HepG2 (cell line): ENCODE data around the gene ASB4. TPM values are rescaled to one million over a fixed set of nuclear protein-coding genes. Genes with fewer than 3 reads are reported as not detected.

ENCODE experiments used
- ARNTL ChIP-seq: sonication (generic); formaldehyde crosslinking; IDR thresholded peaks from 2 replicates; pipeline ENCODE4 v1.4.0; 2020; ENCODE audit warnings: mild to moderate bottlenecking, missing genetic modification reagents
- CCDC6 ChIP-seq: sonication (generic); formaldehyde crosslinking; IDR thresholded peaks from 2 replicates; pipeline ENCODE4 v1.8.1; 2022; ENCODE audit warnings: mild to moderate bottlenecking, missing genetic modification reagents, moderate library complexity
- CHD4 ChIP-seq: fragments of 200-600 bp; sonication (generic); IDR thresholded peaks from 2 replicates; pipeline ENCODE4 v1.7.0; 2017; ENCODE audit warnings: mild to moderate bottlenecking, low read length, borderline replicate concordance
- FLYWCH1 ChIP-seq: sonication (generic); formaldehyde crosslinking; IDR thresholded peaks from 2 replicates; pipeline ENCODE4 v1.8.1; 2023; ENCODE audit warnings: mild to moderate bottlenecking, missing genetic modification reagents
- GABPA ChIP-seq, 2 experiments: IDR thresholded peaks; 2 replicates each; pipeline ENCODE4 v1.6.1; 2011 to 2016; ENCODE audit warnings: low read depth in 2 of 2, low read length in 1 of 2, missing biosample characterization in 1 of 2, missing genetic modification characterization in 1 of 2
- HOXA5 ChIP-seq: sonication (generic); formaldehyde crosslinking; IDR thresholded peaks from 2 replicates; pipeline ENCODE4 v1.4.0; 2020; ENCODE audit warnings: missing genetic modification reagents
- MAFF ChIP-seq: IDR thresholded peaks from 2 replicates; pipeline ENCODE4 v1.6.1; 2011; ENCODE audit warnings: low read depth, low read length, improper control_type of control experiment
- NONO ChIP-seq, 2 experiments: fragments of 450-650 bp in 1 of 2; sonication (generic) in 1 of 2; formaldehyde crosslinking in 1 of 2; IDR thresholded peaks in 1 of 2; conservative IDR thresholded peaks in 1 of 2; 2 replicates each; pipeline versions ENCODE4 v1.6.1 to v1.8.0; 2017 to 2022; ENCODE audit warnings: mild to moderate bottlenecking in 1 of 2, missing genetic modification reagents in 1 of 2, moderate library complexity in 1 of 2
- NR1H2 ChIP-seq: sonication (generic); formaldehyde crosslinking; IDR thresholded peaks from 2 replicates; pipeline ENCODE4 v1.8.1; 2022; ENCODE audit warnings: low read depth, missing genetic modification reagents, borderline replicate concordance
- PHF8 ChIP-seq: sonication (generic); formaldehyde crosslinking; IDR thresholded peaks from 2 replicates; pipeline ENCODE4 v1.5.0; 2020; ENCODE audit warnings: missing genetic modification reagents
- RBM22 ChIP-seq: fragments of 200-400 bp; formaldehyde crosslinking; optimal IDR thresholded peaks from 2 replicates; pipeline ENCODE3; 2017; ENCODE audit warnings: mild to moderate bottlenecking, low read length, moderate library complexity
- RFX1 ChIP-seq: fragments of 450-650 bp; IDR thresholded peaks from 2 replicates; pipeline ENCODE4 v1.6.1; 2017
- SOX13 ChIP-seq, 3 experiments: fragments of 450-650 bp in 1 of 3; sonication (generic) in 1 of 3; formaldehyde crosslinking in 1 of 3; IDR thresholded peaks in 2 of 3; conservative IDR thresholded peaks in 1 of 3; 2 replicates each; pipeline versions ENCODE4 v1.5.0 to v1.6.1; 2016 to 2020; ENCODE audit warnings: antibody characterized with exemption in 1 of 3, mild to moderate bottlenecking in 1 of 3, missing compliant biosample characterization in 1 of 3, missing genetic modification reagents in 1 of 3, moderate library complexity in 1 of 3
- SOX6 ChIP-seq, 2 experiments: fragments of 450-650 bp in 1 of 2; sonication (generic) in 1 of 2; formaldehyde crosslinking in 1 of 2; IDR thresholded peaks; 2 replicates each; pipeline versions ENCODE4 v1.4.0 to v1.6.1; 2017 to 2020; ENCODE audit warnings: antibody characterized with exemption in 1 of 2, mild to moderate bottlenecking in 1 of 2, missing genetic modification reagents in 1 of 2
- STAG1 ChIP-seq: sonication (generic); formaldehyde crosslinking; IDR thresholded peaks from 2 replicates; pipeline ENCODE4 v1.4.0; 2020; ENCODE audit warnings: missing genetic modification reagents
- TCF12 ChIP-seq, 2 experiments: fragments of 450-650 bp in 1 of 2; sonication (generic) in 1 of 2; formaldehyde crosslinking in 1 of 2; IDR thresholded peaks; 2 replicates each; pipeline versions ENCODE4 v1.6.1 to v1.8.0; 2017 to 2022; ENCODE audit warnings: antibody characterized with exemption in 1 of 2, mild to moderate bottlenecking in 1 of 2, missing genetic modification reagents in 1 of 2, moderate library complexity in 1 of 2
- TCF7 ChIP-seq: sonication (generic); IDR thresholded peaks from 2 replicates; pipeline ENCODE4 v1.6.1; 2016; ENCODE audit warnings: antibody characterized with exemption, low read depth
- XBP1 ChIP-seq: sonication (generic); formaldehyde crosslinking; IDR thresholded peaks from 2 replicates; pipeline ENCODE4 v1.5.0; 2020; ENCODE audit warnings: missing genetic modification reagents
- YY1 ChIP-seq: IDR thresholded peaks from 2 replicates; pipeline ENCODE4 v1.6.1; 2011; ENCODE audit warnings: low read length, low read depth, moderate library complexity, mild to moderate bottlenecking; ENCODE audit not compliant: insufficient read depth, insufficient replicate concordance
- ZKSCAN5 ChIP-seq: sonication (generic); formaldehyde crosslinking; IDR thresholded peaks from 2 replicates; pipeline ENCODE4 v1.5.1; 2020; ENCODE audit warnings: mild to moderate bottlenecking, missing genetic modification reagents
- ZMYM4 ChIP-seq: sonication (generic); formaldehyde crosslinking; IDR thresholded peaks from 2 replicates; pipeline ENCODE4 v1.8.1; 2023; ENCODE audit warnings: mild to moderate bottlenecking, missing genetic modification reagents
- ZNF337 ChIP-seq: sonication (generic); formaldehyde crosslinking; IDR thresholded peaks from 2 replicates; pipeline ENCODE4 v1.5.1; 2020; ENCODE audit warnings: missing genetic modification reagents, low read depth, mild to moderate bottlenecking, borderline replicate concordance
- ZNF556 ChIP-seq: sonication (generic); formaldehyde crosslinking; IDR thresholded peaks from 2 replicates; pipeline ENCODE4 v1.4.0; 2020; ENCODE audit warnings: mild to moderate bottlenecking, missing genetic modification reagents, borderline replicate concordance
- ZNF615 ChIP-seq: sonication (generic); formaldehyde crosslinking; IDR thresholded peaks from 2 replicates; pipeline ENCODE4 v1.5.0; 2020; ENCODE audit warnings: mild to moderate bottlenecking, missing genetic modification reagents, borderline replicate concordance
- polyA plus RNA-seq, 8 experiments: library from polyadenylated mRNA; depleted of rRNA in 3 of 8; stranded (reverse) in 7 of 8; unstranded in 1 of 8; fragments of >200 nt; fragmentation: Illumina TruSeq in 4 of 8; extraction: Trizol in 4 of 8; gene quantifications; 2 replicates each; pipeline versions ENCODE4 v1.2.1 to v1.2.3, GENCODE V29; 2011 to 2016; ENCODE audit warnings: low read depth in 4 of 8, missing spikeins in 1 of 8, mixed read lengths in 1 of 8; ENCODE audit not compliant: insufficient read depth in 1 of 8
- total RNA-seq, 5 experiments: library from RNA; depleted of rRNA; stranded (reverse); fragments of >200 nt; fragmentation: Illumina TruSeq; extraction: Trizol; gene quantifications; 2 replicates each; pipeline ENCODE4 v1.2.3, GENCODE V29; 2016; ENCODE audit warnings: low read depth in 1 of 5
- TF ChIP-seq, protein P1 (sequence below): sonication (generic); formaldehyde crosslinking; IDR thresholded peaks from 2 replicates; pipeline ENCODE4 v1.5.0; 2020; ENCODE audit warnings: mild to moderate bottlenecking, missing genetic modification reagents, moderate library complexity
- TF ChIP-seq, protein P2 (sequence below): sonication (generic); formaldehyde crosslinking; IDR thresholded peaks from 2 replicates; pipeline ENCODE4 v1.8.0; 2022; ENCODE audit warnings: missing genetic modification reagents, low read depth, mild to moderate bottlenecking, borderline replicate concordance

Gene ASB4
- total and polyA plus RNA-seq, 2 of the 13 experiments (the other 11 are each of a cell fraction or from before 2014, with no cell fraction given): 1.1 to 4.0 TPM

DNA sequence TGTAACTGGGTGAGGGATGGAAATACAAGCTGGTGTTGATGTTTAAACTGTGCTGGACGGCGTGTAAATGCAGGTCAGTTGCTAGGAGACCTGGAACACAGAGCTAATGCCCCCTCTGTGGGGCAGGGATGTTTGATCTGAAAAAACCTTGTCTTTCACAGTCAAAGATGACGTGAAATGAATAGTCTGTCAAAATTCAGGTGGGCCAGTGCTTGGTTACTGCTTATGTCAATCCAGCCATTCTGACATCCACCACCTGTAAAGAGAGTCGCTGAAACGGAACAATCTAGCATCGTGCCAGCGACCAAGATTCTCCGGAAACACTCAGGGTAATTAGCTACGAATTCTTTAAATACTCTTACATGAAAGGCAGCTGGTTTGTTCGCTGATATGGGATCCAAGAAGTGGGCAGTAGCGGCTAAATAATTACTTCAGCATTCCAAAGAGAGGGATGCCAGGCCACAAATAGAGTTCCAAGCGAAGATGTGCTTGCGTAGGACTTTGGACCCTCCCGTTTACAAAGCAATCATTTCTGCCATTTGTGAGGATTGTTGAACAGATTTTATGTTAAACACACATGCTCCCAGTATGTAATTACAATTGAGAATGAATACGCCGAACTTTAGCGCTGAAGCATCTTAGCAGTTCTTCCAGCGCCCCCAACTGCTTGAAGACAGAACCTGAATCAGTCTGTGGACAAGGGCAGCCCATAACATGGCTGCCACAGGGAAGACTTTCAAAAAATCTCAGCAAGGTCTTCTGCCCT lies 7.3 kb upstream of the ASB4 start (continued):
- TF ChIP-seq ZNF337 (CRISPR knock-in tag): no peak
- peak; percentile 20 for TF ChIP-seq PHF8
- TF ChIP-seq RFX1: peak; percentile 70
- TF ChIP-seq ZKSCAN5 (CRISPR knock-in tag): no peak
- TF ChIP-seq TCF12 (IDR thresholded peaks at IDR 0.05): no peak
- TF ChIP-seq TCF12 (CRISPR knock-in tag; IDR thresholded peaks at IDR 0.05): no peak
- TF ChIP-seq HOXA5 (CRISPR knock-in tag): no peak
- TF ChIP-seq, protein P1, sequence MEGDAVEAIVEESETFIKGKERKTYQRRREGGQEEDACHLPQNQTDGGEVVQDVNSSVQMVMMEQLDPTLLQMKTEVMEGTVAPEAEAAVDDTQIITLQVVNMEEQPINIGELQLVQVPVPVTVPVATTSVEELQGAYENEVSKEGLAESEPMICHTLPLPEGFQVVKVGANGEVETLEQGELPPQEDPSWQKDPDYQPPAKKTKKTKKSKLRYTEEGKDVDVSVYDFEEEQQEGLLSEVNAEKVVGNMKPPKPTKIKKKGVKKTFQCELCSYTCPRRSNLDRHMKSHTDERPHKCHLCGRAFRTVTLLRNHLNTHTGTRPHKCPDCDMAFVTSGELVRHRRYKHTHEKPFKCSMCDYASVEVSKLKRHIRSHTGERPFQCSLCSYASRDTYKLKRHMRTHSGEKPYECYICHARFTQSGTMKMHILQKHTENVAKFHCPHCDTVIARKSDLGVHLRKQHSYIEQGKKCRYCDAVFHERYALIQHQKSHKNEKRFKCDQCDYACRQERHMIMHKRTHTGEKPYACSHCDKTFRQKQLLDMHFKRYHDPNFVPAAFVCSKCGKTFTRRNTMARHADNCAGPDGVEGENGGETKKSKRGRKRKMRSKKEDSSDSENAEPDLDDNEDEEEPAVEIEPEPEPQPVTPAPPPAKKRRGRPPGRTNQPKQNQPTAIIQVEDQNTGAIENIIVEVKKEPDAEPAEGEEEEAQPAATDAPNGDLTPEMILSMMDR: peak; percentile 85
- no peak for TF ChIP-seq MAFF
- TF ChIP-seq STAG1 (CRISPR knock-in tag): peak; percentile 89
- no peak for TF ChIP-seq XBP1 (CRISPR knock-in tag)
- TF ChIP-seq ZNF615 (CRISPR knock-in tag): peak; percentile 35; the same call in 1 of the 2 replicates
- TF ChIP-seq NR1H2 (CRISPR knock-in tag): no peak
- TF ChIP-seq YY1: peak; percentile 80
- TF ChIP-seq TCF7: no peak
- TF ChIP-seq ARNTL: no peak
- no peak for TF ChIP-seq FLYWCH1
- no peak for TF ChIP-seq GABPA (IDR thresholded peaks at IDR 0.05; ENCODE audit: low read depth, low read length)
- 0 out of 2 replicates have a peak, but pooled peaks have one; percentile 5 for TF ChIP-seq GABPA (CRISPR knock-in tag; IDR thresholded peaks at IDR 0.05; ENCODE audit: low read depth)
- TF ChIP-seq ZMYM4 (CRISPR knock-in tag): peak; percentile 65
- no peak for TF ChIP-seq RBM22
- peak; percentile 66; the same call in 1 of the 2 replicates for TF ChIP-seq CHD4
- peak; percentile 57; the same call in 1 of the 2 replicates for TF ChIP-seq ZNF556 (CRISPR knock-in tag)
- TF ChIP-seq SOX6 (IDR thresholded peaks at IDR 0.05): no peak
- 0 out of 2 replicates have a peak, but pooled peaks have one; percentile 33 for TF ChIP-seq SOX6 (CRISPR knock-in tag; IDR thresholded peaks at IDR 0.05)
- TF ChIP-seq SOX13 (IDR thresholded peaks at IDR 0.05): no peak
- TF ChIP-seq SOX13 (CRISPR knock-in tag; conservative IDR thresholded peaks at IDR 0.05 in 1 of 2, IDR thresholded peaks at IDR 0.05 in 1 of 2): peak in 1 of 2 experiments; percentile 29; a peak in 1 of 4 replicates
- no peak for TF ChIP-seq NONO (IDR thresholded peaks at IDR 0.05)
- no peak for TF ChIP-seq NONO (CRISPR knock-in tag; conservative IDR thresholded peaks at IDR 0.05)
- no peak for TF ChIP-seq CCDC6
- TF ChIP-seq, protein P2, sequence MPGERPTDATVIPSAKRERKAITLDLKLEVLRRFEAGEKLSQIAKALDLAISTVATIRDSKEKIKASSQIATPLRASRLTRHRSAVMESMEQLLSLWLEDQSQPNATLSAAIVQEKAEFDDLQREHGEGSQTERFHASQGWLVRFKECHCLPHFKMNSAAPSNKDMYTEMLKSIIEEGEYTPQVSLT (CRISPR knock-in tag): no peak
